GM19035 (cell line): ENCODE measurements around the gene IQSEC1.

ENCODE experiments used
- ATAC-seq: cut with Tn5 transposase; IDR thresholded peaks from one replicate; pipeline ENCODE4 v1.9.1; 2021; ENCODE audit not compliant: unreplicated experiment

IQSEC1 gene

GRCh38 chr3:13087320-13087990, 14.2 kb upstream of the IQSEC1 start:
- ATAC-seq, result no peak

DNA sequence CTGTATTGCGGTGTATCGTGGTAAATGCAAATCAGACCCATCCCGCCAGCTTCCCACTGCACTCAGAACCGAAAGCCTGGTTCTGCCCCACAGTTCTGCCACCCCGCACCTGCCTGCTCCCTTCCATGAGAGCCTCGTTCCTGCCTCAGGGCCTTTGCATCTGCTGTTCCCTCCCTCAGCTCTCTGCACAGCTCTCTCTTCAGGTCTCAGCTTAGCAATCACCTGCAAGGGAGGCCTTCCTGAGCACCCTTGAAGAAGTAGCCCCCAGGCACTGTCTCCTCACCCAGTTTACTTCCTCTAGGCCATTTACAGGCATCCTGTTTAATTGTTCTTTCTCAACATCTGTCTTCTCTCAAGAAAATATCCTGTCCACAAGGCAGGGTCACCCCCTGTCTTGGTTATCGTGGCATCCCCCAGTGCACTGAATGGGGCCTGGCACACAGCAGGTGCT, 13.3 kb upstream of the IQSEC1 start:
- ATAC-seq, result no peak

GRCh38 chr3:13085846-13086179, 12.6 kb upstream of the IQSEC1 start:
- no peak for ATAC-seq

DNA sequence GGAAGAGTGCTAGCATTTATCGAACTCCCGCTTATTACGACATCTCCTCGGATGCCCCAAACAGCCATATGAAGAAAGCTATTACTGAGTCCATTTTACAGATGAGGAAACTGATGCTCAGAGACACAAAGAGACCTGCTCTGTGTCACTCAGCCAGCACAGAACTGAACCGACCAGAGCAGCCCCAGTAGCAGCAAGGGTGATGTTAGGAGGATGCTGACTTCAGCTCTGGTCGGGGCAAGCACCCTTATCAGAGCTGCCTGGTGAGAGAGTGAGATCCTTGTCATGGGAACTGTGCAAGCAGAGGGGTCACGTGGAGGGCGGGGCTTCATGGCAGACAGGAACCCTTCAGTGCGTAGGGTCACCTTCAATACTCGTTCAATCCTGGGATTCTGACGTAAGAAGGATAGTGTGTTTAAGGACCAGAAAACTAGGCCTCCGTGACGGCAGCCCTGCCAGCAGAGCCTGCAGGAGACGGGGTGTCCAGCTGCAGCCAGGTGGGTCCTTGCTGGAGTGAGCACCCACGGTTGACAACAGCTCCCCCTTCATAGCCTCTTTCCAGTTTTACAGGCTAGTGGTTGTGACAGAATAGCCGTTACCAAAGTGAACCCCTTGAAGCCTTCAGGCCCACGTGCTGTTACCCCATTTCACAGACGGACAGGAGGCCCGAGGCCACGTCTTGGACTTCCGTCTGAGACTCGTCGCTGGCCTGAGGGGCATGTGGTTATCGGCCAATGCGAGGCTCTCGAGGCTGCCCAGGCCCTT, 12.0 kb upstream of the IQSEC1 start:
- ATAC-seq, result no peak

DNA sequence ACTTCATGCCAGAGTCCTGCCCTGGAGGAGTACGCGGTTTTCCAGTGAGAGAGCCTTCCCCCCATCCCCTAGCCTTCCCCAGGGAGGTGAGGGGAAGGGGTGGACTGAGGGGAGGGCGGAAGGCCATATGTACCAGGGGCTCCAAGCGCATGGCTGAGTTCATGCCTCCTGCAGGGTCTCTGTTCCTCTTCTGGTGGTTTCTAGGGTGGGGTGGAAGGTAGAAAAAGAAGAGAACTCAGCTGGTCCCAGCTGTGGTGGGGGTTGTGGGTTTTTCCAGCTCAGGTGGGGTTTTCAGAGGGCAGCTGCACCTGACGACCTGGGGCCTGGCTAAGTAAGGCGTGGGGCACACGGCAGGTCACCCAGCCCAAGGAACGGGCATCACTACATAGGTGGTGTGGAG, 10.7 kb upstream of the IQSEC1 start:
- no peak for ATAC-seq

DNA sequence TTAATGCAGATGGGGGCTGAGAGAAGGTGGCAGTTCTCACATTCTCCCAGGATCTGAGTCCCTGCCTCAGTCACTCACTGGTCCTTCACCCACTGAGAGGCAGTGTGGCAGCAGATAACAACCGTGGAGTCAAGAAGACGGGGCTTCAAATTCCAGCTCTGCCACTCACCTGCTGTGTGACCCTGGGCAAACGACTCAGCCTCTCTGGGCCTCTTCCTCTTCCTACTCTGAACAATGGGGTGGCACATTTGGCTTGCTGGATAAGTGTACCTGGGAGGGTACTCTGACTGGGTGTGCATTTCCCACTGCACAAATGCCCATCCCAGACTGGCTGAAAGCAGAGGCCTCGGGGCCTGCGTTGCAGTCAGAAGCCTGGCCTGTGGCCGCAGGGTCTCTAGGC, 10.0 kb upstream of the IQSEC1 start:
- no peak for ATAC-seq

- no peak for ATAC-seq
Measured at GRCh38 chr3:13082677-13083076, 9.4 kb upstream of the IQSEC1 start.

- ATAC-seq, result no peak
Measured at GRCh38 chr3:13081603-13082360, 8.6 kb upstream of the IQSEC1 start.

- ATAC-seq, result no peak
Measured at GRCh38 chr3:13080591-13080990, 7.4 kb upstream of the IQSEC1 start.

- no peak for ATAC-seq
Measured at GRCh38 chr3:13080026-13080425, 6.8 kb upstream of the IQSEC1 start.

GRCh38 chr3:13079510-13079909, 6.3 kb upstream of the IQSEC1 start:
- no peak for ATAC-seq

GRCh38 chr3:13079051-13079450, 5.8 kb upstream of the IQSEC1 start:
- ATAC-seq, result no peak

- no peak for ATAC-seq
Measured at GRCh38 chr3:13078163-13078905, 5.1 kb upstream of the IQSEC1 start.

- no peak for ATAC-seq
Measured at GRCh38 chr3:13077431-13078162, 4.4 kb upstream of the IQSEC1 start.

- ATAC-seq, result no peak
Measured at GRCh38 chr3:13075986-13076654, 2.9 kb upstream of the IQSEC1 start.

DNA sequence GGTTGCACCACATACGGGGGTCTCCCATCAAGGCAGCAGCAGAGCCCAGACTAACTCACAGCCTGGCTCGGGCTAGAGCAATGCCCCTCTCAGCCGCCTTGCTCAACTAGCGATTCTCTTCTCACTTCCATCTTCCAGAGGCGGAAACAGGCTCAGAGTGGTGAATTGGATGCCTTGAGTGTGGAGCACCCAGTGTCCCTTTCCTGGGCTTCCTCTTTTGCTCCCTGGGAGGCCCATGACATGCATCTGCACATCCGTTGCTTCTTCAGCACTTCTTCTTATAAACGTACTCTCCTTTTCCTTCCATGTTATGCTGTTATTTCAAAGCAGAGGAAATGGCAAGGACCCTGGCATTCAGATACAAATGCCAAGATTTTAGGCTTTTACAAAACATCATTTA, 2.1 kb upstream of the IQSEC1 start:
- ATAC-seq, result no peak

- ATAC-seq, result no peak
Measured at GRCh38 chr3:13074006-13074375, 762 bp upstream of the IQSEC1 start.

DNA sequence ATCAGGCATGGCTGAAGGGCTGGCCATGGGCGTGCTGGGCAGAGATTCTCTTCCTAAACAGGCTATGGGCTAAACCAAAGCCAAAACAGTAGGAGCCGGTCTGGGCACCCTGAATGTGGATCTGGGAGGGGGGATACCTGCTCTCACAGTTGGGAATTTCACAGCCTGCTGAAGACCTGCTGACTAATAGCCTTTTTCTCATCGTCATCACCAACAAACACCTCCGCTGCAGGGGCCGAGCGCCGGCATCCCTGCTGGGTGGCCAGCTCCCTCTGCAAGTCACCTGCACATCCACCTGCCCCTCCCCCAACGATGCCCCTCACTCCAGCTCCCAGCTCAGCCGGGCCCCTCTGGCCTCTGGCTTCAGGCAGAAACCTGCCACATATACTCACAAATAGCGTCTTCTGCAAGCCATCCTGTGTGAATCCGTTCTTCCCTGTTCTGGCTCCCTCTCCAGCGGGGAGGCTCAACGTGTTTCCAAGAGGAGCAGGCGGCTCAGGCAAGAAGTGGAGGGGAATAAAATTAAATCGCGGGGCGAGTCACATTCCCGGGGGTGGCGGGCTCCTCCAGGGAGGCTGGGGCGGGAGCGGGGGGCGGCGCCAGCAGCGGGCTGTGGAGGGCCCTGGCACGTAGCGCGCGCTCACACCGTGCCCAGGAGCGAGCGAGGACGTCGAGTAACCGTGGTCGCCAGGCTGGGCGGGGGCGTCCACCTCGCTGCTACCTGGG, 466 bp downstream of the IQSEC1 start:
- ATAC-seq, result peak; percentile 40

DNA sequence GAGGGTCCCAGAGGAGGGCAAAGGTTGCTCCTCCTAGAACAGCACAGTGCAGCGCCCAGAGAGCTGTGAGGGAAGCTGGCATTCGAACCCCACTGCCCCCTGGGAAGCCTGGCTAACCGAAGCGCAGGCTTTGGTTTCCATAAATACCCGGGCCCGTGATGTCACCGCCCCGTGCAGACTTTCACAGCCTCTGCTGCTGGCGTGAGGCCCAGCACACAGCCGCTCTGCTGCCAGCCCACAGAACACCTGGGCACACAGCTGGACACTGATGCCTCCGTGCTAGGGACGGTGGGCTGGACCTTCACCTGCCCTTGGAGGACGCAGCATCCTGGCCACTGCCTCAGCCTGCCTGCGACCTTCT, 1.0 kb downstream of the IQSEC1 start:
- ATAC-seq, result peak; percentile 47

GRCh38 chr3:13071695-13072094, 1.5 kb downstream of the IQSEC1 start:
- ATAC-seq, result no peak
